GM10266 (cell line): Measurements from ENCODE around the gene NEK2.
A peak's percentile ranks its signal among the peaks of the same experiment; 100 is the strongest.
"Not testable (repeated sequence)": the region's sequence is repeated elsewhere in the genome, so short reads cannot be mapped to it uniquely, and the experiment has no call there.

Source experiments
- DNase-seq: peaks from one replicate; pipeline ENCODE4 v3.0.0; 2012; ENCODE audit errors: extremely low spot score
- TF ChIP-seq, protein P1 (sequence below): IDR thresholded peaks from 2 replicates; pipeline ENCODE4 v1.5.1; 2012; ENCODE audit warnings: mild to moderate bottlenecking, low read depth; ENCODE audit not compliant: control insufficient read depth, insufficient read depth; ENCODE audit errors: missing control alignments

The NEK2 gene

DNA sequence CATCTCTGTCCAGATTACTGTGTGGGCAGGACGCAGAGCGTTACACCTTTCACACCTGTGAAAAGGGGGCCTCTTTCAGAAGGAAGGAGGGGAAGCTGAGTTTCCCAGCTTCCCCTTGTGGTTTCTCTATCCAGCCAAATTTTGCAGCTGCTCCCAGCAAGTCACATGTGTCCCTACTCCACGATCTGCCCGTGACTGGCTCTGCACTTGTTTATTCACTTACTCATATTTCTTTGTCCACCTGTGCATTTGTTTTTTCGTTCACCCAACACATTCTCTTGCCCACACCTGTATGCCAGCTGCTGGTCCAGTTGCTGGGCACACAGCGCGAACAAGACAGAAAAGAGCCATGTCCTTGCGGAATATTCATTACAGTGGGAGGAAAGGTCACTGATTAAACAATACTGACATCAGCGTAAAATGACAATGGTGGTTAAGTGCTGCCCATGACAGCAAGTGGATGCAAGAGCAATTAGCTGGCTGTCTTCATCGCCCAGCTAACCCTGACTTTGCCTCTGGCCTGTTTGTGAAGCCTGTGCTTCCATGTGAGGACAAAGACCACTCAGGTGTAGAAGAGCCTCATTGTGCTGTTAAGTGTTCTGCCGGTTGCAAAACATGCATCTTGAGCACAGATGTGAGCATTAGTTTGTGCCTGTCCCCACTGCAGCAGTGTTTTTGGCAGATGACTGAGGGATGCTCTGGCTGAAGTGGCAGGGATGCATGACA is 28.6 kb upstream of the NEK2 start:
- no peak for DNase-seq
- TF ChIP-seq, protein P1, sequence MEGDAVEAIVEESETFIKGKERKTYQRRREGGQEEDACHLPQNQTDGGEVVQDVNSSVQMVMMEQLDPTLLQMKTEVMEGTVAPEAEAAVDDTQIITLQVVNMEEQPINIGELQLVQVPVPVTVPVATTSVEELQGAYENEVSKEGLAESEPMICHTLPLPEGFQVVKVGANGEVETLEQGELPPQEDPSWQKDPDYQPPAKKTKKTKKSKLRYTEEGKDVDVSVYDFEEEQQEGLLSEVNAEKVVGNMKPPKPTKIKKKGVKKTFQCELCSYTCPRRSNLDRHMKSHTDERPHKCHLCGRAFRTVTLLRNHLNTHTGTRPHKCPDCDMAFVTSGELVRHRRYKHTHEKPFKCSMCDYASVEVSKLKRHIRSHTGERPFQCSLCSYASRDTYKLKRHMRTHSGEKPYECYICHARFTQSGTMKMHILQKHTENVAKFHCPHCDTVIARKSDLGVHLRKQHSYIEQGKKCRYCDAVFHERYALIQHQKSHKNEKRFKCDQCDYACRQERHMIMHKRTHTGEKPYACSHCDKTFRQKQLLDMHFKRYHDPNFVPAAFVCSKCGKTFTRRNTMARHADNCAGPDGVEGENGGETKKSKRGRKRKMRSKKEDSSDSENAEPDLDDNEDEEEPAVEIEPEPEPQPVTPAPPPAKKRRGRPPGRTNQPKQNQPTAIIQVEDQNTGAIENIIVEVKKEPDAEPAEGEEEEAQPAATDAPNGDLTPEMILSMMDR: no peak

DNA sequence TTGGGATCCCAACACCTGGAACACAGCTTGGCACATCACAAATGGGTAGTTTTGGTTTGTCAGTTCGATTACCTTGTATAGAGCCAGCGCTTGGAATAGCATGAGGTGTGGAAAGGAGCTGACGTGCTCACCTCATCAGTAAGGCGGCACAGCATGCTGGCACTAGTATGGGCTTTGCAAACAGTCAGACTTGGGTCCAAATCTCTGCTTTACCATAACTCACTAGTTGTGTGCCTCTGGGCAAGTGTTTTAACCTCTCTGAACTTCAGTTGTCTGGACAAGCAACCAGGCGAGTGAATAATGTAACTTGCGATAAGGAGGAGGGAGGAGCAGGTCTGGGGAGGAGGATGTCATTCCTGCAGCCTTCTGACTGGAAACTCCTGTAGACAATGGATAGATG is 26.3 kb upstream of the NEK2 start:
- no peak for DNase-seq
- TF ChIP-seq, protein P1: no peak

DNA sequence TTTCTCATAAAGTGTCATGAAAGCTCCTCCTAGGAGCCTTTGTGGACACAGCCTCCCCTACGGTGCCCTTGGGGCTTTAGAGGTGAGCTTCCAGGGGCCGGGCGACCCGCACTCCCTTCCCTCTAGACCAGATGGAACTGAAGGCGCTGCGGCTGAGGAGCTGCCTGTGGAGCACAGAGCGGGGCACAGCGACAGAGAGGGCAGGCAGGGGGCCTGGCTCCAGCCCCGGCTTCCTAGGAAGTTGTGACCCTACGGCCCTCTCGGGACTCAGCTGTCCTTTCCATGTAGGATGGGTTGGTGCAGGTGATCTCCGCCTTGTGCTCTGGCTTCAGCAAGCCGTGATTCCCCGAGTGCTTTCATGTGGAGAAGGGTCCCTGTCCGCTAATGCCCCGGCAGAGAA is 23.6 kb upstream of the NEK2 start:
- TF ChIP-seq, protein P1: no peak
- DNase-seq: no peak

DNA sequence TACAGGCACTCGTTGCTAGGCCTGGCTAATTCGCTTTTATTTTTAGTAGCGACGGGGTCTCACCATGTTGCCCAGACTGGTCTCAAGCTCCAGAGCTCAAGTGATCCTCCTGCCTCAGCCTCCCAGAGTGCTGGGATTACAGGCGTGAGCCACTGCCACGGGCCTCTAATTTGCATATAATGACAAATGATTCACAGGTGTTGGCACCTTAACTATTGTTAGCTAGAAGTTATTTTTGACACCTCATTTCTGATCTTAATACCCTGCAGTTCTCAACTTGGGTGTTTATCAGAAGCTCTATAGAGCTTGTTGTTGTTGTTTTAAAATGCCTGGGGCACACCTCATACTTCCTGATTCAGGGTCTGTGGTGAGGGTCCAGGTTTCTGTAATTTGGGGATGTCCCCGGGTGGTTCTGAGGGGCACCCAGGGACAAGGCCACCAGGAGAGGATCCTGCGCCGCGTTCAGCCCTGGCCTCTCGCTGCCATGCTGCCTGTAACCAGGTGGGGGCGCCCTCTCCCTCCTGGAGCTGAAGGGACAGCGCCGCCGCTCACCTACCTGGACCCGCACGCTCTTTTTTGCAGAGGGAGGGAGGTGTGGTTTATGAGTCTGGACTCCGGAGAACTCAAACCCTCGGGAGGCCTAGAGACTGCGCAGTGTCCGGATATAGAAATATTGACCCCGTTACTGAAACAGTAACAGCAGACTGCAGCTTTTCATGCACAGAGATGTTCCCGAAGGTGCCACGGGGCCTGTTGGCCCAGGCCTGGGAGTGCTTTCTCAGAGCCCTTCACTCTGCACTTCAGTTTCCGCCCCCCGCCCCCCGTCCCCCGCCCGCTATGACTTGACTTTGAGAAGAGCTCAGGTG is 23.0 kb upstream of the NEK2 start:
- TF ChIP-seq, protein P1: peak; percentile 99
- DNase-seq: peak; percentile 75

DNA sequence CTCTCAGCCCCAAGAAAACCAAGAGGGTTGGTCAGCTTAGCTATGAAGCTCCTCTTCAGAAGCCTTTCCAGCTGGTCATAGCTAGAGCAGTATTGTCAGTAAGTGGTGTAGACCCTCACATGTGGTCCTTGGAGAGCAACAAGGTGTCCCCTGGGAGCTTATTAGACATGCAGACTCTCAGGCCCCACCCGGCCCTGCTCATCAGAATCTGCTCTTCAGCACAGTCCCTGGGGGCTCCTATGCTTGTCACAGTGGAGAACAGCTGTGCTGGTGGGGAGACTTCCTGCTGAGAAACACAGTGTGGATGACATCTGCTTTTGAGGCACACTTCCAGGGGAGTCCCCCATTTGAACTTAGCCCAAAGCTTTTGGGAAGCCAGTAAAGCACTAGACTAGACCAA is 21.9 kb upstream of the NEK2 start:
- TF ChIP-seq, protein P1: no peak
- peak; percentile 52 for DNase-seq

DNA sequence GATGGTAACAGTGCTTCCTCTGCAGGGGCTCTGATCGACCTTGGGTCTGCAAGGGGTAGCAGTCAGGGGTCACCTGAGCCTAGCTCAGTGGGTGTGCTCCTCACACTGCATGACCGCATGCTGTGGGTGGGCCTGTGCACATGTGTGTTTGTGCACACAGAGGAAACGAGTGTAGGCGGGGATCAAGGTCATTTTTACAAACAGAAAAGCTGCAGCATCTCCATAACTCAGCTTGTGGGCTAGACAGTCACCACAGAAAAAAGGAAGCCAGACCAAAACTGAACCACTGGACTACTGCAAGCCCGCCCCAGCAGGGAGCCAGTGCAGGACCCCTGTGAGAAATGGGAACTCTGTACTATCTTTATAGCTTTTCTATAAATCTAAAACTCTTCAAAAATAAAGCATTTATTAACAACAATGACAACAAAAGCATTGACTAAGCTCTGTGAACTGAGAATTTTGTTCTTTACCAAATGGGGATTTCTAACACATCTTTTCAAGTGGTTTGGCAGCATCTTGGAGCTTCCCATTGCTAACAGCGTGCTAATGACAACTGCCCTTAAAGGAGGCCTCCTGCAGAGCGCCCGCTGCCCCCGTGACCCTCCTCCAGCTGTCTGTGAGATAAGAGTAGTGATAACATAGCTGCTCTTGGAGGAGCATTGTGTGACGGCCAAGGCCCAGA is 19.9 kb upstream of the NEK2 start:
- DNase-seq: peak; percentile 48
- TF ChIP-seq, protein P1: no peak

DNA sequence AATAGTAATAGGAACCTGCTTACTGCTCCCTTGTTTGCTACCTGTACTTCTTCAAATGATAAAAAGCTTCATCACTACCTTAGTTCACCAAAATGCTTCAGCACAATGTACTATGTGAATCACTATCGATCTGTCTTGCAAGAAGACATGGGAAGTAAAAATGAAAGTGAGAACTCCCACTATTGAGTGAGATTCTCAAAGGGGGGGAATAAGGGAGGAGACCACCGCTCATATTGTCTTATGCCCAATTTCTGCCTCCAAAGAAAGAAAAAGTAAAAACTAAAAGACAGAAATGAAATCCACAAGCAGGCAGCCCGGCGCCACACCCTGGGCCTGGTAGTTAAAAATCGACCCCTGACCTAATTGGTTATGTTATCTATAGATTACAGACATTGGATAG is 18.5 kb upstream of the NEK2 start:
- not testable (repeated sequence) for DNase-seq
